Thyroid gland (tissue), 4 donors: Measurements from ENCODE around the gene STK11IP.

Experiments
- POLR2A ChIP-seq, 2 donors: fragments of 450-650 bp; IDR thresholded peaks; one replicate each; pipeline ENCODE4 v1.6.1; 2017; ENCODE audit warnings: antibody characterized with exemption in 2 of 2, mild to moderate bottlenecking in 2 of 2, moderate library complexity in 1 of 2
- TF ChIP-seq, protein P1 (sequence below), 6 experiments: fragments of 200-600 bp in 3 of 6; fragments of 450-650 bp in 3 of 6; sonication (generic) in 3 of 6; IDR thresholded peaks; one replicate each; pipeline ENCODE4 v1.5.1; 2016 to 2019; ENCODE audit warnings: antibody characterized with exemption in 6 of 6, mild to moderate bottlenecking in 2 of 6, inconsistent platforms in 1 of 6, moderate library complexity in 1 of 6

DNA sequence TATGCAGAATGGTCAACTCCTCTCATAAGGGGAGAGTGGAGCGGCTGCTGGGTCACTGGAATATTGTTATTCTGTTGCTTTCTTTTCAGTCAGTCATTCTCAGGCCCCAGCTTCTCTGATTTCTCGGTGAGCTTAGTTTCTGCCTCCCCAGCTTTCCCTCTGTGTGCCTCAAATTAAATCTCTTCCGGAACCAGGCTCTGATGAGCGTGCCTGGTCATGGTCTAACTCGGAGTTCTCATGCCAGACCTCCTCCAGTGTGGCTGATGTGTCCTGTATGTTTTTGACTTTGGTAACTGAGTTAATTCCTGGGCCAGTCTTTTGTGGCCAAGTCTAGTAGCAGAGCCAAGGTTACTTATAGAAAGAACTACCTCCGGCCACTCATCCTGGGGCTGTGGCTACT is 4.9 kb upstream of the STK11IP start:
- TF ChIP-seq, protein P1, sequence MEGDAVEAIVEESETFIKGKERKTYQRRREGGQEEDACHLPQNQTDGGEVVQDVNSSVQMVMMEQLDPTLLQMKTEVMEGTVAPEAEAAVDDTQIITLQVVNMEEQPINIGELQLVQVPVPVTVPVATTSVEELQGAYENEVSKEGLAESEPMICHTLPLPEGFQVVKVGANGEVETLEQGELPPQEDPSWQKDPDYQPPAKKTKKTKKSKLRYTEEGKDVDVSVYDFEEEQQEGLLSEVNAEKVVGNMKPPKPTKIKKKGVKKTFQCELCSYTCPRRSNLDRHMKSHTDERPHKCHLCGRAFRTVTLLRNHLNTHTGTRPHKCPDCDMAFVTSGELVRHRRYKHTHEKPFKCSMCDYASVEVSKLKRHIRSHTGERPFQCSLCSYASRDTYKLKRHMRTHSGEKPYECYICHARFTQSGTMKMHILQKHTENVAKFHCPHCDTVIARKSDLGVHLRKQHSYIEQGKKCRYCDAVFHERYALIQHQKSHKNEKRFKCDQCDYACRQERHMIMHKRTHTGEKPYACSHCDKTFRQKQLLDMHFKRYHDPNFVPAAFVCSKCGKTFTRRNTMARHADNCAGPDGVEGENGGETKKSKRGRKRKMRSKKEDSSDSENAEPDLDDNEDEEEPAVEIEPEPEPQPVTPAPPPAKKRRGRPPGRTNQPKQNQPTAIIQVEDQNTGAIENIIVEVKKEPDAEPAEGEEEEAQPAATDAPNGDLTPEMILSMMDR (IDR thresholded peaks at IDR 0.05) = no peak
- no peak for TF ChIP-seq POLR2A (IDR thresholded peaks at IDR 0.05)
